COLO668 (cell line): ENCODE measurements around the gene ZIC5.

ENCODE experiments used
- DNase-seq: peaks from one replicate; lab custom pipeline; 2025; ENCODE audit not compliant: unreplicated experiment; lab: John Stamatoyannopoulos, UW

ZIC5 gene

DNA sequence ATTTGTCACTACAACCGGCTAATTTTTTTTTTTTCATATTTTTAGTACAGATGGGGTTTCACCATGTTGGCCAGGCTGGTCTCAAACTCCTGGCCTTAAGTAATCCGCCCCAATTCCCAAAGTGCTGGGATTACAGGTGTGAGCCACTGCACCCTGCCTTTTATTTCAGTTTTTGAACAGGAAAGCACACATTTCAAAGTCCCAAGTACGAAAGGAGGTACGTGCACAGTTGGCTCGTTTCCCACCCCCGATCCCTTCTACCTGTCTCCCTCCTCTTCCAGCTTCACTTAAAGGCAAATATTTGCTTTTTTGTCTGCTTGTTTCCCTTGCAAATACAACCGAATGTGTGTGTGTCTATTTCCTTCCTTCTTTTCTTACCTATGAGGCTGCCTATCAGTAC, 30.5 kb downstream of the ZIC5 start:
- DNase-seq = peak; percentile 68

DNA sequence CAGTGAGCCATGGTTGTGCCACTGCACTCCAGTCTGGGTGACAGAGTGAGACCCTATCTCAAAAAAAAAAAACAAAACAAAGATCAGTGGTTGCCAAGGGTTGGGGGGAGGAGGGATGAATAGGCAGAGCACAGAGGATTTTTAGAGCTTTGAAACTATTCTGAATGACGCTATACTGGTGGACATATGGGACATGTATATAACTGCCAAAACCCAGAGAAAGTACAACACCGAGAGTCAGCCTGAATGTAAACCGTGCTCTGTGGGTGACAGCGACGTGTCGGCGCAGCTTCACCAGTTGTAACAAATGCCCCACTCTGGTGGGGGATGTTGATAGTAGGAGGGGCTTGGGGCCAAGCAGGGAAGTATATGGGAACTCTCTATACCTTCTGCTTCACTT, 32.9 kb downstream of the ZIC5 start:
- DNase-seq = no peak

DNA sequence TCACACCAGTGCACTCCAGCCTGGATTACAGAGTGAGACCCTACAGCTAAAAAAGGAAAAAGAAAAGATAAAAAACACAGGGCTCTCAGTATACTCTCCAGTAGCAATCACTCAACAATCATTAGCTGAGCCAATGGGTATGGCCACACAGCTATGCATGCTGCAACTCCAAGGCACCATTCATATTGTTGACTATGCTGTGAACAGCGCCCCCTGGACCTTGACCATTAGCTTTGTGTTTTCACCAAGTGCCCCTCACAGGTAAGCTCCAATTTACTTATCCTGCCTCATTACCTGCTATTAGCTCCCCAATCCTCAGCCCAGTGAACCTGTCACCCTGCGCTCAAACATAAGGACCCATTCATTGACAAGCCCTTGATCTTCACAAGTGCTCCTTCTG, 35.8 kb downstream of the ZIC5 start:
- no peak for DNase-seq

DNA sequence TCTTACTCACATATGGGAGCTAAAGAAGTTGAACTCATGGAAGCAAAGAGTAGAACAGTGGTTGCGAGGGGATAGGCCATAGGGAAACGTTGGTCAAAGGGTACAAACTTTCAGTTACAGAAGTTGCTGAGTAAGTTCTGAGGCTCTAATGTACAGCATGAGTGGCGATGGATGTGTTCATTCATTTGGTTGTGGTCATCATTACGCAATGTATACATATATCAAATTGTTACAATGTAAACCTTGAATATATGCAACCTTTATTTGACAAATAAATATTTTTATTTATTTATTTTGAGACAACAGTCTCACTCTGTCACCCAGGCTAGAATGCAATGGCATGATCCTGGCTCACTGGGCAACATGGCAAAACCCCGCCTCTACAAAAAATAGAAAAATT, 38.7 kb downstream of the ZIC5 start:
- no peak for DNase-seq

DNA sequence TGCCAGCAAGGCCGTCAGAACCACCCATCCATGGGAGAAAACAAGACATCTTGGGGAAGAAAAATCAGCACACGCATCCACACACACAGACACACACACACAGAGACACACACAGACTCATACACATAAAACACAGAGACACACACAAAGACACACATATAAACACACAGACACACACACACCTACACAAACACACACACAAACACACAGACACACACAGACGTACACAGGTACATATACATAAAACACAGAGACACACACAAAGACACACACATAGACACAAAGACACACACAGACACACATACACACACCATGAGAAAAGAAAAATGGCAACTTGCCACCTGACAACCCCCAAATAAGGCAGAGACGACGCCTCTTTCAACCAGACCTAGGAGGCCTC, 40.6 kb downstream of the ZIC5 start:
- no peak for DNase-seq

DNA sequence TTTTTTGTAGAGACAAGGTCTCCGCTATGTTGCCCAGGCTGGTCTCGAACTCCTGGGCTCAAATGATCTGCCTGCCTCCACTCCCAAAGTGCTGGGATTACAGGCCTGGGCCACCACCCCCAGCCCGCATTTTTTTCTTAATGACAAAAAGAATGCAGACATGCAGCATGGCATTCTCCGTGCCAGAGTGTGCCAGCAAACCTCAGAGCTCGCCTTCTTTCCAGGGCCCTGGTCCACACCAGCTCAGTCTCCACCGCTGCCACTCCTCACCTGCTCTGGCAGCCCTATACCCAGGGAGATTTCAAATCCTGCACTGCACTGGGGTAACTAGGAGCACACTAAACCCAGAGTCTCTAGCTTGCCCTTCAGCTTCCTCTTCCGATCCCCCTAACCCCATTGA, 41.7 kb downstream of the ZIC5 start:
- no peak for DNase-seq

DNA sequence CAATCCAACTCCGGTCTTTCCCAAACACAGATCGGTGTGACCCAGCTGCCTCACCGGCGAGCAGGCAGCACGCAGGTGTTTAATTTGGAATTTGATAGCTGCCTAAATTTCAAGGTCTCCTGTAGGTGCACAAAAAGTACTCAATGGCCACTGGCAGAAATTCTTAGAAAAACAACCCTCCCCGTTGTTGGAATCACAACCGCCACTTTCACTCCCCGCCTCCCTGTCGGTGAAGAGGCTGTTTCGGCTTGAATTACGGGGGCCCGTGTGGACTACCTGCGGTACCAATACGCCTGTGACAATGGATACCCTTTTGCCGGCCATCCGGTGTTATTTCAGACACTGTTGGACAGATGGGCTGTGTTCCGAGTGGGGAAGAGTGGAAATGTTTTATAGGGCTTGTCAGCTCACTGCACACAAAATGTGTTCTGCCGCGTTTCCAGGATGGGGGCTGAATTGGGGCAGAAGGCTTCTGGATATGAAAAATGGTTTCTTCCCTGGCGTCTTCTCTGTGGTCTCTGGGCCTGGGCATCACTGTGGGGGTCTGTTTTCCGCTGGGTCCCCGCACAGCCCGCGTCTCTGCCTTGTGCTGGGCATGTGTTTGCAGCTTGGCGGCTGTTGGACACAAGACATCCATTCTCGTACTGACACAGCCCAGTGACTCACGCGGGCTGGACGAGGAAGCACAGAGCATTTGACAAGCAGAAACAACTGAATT, 45.4 kb downstream of the ZIC5 start:
- peak; percentile 85 for DNase-seq

DNA sequence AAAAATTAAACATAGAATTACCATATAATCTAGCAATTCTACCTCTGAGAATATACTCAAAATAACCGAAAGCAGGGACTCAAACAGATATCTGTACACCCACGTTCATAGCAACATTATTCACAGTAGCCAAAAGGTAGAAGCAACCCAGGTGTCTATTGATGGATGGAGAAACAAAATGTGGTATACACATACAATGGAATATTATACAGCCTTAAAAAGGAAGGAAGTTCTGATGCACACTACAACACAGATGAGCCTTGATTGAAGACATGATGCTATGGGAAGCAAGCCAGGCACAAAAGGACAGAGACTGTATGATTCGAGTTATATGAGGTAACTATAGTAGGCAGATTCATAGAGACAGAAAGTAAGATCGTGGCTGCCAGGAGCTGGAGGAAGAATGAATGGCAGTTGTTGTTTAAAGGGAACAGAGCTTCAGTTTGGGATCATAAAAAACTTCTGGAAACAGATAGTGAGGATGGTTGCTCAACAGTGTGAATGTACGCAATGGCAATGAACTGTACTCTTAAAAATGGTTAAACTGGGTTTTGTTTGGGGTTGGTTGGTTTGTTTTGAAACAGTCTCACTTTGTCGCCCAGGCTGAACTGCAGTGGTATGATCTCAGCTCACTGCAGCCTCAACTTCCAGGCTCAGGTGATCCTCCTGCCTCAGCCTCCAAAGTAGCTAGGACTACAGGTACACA, 47.5 kb downstream of the ZIC5 start:
- DNase-seq = no peak

DNA sequence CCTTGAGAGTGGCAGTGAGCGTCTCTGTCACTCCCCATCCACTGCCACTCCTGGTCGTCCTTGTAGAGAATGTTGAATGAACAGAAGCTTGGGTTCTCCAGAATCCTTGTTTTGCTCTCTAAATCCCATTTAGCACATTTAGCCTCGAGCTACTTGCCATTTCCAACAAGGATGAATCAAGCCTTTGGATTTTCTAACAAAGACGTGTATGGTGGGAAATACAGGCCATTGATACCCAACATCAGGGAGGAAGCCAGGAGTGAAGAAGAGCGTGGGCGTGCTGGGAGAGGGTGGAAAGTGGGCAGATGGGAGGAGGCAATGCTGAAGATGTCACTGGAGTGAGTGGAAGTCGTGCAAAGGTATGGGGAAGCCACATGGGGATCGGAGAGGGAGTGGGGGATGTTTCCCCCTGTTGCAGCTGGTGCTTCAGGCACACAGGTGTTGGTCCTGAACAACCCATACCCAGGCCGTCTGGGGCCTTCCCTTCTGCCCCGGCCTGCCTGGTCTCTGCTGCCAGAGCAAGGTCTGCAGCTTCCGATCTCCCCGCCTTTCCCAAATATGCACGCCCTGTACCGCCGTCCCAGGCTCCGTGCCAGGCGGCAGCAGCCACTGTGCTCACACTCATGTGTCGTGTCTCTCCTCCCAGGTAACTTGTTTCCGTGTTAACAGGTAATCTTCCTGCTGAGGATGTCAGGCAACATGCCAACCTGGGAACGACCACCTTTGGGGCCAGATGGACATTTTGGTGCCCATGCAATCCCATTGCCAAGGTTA, 48.7 kb downstream of the ZIC5 start:
- DNase-seq = peak; percentile 63

DNA sequence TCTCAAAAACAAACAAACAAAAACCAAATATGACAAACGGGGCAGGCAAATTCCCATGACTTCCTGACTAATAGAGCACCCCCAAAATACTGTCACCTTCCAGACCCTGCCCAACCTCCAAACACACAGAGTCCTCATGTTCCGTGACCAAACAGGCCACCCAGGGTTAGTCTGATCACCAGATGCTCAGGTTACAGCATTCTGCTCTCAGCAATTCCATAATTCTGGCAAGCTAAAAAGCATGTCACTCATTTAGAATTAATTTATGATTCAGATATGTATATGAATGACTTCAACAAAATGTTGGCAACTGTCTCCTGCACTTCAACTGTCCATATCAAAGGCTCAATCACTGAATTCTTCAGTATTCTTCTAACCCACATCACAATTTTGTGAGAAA, 52.4 kb downstream of the ZIC5 start:
- DNase-seq = no peak

DNA sequence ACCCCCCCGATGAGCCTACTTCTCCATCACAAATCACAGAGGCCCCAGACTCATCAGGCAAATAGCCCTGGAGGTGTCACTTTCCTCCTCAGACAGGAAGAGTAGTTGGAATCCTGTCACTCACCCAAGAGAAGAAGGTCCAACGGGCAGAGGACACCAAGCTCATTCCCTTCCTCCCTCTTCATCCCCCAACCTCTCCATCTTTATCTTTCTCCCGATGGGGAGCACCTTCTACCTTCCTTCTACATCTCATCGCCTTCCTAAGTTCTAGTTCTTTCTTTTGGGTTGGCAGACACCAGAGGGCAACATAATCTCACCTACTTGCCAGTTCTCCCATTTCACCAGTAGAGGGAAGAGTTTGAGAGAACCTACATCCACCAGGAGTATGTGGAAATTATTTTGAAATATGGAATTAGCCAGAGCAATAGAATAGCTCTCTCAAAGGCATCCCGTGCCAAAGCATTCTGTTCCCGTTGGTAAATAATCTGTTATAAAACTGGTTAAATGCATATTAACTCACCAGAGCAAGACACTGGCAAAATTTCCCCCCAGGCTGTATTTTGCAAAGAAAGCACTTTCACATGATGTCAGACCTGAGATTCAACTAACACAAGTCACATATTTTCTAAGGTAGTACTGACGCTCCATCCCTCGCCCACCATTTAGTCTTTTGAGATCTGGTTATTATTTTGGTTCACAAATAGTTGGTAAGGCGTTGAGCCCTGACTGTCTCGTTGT, 55.0 kb downstream of the ZIC5 start:
- DNase-seq = peak; percentile 57

DNA sequence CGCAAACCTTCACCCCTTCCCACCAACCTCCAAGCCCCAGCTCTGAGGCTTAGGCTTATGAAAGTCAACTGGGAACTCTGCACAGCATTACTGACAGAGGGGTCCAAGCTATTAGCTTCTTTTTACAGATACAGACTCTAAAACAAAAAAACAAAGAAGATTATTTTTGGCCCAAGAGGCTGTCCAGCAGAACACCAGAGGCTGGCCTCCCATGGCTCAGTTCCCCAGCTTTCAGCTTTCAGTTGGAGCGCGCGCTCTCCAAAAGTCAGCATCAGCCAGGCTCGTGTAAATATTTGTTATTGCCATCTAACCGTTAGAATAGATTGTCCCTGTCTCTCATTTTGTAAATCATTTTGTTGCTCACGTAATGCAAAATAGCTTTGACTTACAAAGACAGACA, 58.4 kb downstream of the ZIC5 start:
- DNase-seq = peak; percentile 38
